ENCODE results near the gene KCNB1.

KCNB1 gene

DNA sequence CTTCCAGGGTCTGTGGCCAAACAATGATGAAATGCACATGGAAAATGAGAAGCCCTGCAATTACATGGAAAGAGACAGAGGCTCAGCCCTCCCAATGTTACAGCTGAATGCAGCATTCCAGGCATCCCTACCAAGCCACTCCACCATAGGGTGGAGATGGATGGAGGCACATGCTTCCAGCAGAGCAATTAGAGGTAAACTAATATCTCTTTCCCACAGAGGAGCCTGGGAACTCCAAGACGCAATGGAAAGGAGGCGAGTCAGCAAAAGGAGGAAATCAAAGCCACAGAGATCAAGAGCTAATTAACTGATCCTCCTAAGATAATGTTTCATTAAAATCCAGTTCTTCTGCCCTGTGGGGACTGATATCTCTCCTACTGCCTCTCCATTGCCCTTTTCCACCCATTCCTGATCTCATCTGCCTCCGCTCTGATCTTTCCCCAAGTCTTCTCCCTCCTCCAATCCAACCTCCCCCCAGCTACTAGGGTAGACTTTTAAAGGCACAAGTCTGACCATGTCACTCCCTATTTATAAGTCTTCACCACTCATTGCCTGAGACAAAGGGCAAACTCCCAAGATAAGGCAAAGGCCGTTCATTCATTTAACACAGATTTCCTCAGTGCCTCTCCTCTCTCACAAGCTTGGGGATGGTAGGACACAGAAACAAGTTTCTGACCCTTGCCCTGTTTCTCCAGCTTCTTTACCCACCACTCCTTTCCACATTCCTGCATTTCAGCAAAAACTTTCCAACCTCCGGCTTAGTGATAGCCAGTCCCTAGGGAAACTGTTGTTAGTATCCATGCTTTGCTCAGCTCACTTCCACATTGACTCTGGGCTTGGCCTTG, 14.3 kb upstream of the KCNB1 start:
- no peak for DNase-seq

- DNase-seq, result no peak
Measured at GRCh38 chr20:49496043-49496442, 13.6 kb upstream of the KCNB1 start.

DNA sequence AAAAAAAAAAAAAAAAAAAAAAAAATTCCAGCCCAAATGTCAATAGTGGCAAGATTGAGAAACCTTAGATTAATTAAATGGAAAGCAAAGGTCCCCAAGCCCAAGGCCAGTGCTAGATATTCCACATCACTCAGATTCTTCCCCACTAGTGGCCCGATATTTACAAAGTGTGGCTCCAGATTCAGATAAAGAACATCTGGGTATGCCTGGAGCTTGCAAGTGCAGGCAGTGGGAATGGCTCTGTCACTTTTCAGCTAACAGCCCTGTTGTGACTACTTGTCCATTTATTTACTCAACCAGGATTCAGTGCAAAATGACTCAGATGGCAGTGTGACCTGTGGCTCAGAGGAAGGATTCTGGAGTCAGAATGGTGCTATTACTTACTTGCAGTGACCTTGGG, 8.2 kb upstream of the KCNB1 start:
- DNase-seq, result no peak

- no peak for DNase-seq
Measured at GRCh38 chr20:49489688-49490087, 7.2 kb upstream of the KCNB1 start.

DNA sequence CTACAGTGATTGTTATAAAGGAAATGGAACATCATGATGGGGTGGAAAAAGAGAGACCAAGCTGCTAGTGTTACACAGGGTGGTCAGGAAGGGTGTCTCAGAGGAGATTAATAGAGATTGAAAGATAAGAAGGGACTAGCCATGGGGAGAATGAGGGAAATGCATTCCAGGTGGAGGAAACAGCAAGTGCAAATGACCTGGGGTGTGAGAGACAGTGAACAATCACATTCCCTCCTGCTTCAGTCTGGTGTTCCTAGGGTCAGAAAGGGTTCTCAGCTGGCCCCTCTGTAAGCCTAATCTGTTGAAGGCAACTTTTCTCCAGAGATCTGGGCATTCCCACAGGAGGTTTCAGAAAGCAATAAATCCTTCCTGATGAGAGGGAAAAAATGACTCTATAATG, 3.6 kb upstream of the KCNB1 start:
- no peak for DNase-seq

GRCh38 chr20:49485563-49485962, 3.1 kb upstream of the KCNB1 start:
- DNase-seq, result no peak

- DNase-seq, result peak; percentile 56 to 73
Measured at GRCh38 chr20:49484180-49485140, 2.0 kb upstream of the KCNB1 start.

- DNase-seq, result no peak
Measured at GRCh38 chr20:49483696-49484123, 1.2 kb upstream of the KCNB1 start.

DNA sequence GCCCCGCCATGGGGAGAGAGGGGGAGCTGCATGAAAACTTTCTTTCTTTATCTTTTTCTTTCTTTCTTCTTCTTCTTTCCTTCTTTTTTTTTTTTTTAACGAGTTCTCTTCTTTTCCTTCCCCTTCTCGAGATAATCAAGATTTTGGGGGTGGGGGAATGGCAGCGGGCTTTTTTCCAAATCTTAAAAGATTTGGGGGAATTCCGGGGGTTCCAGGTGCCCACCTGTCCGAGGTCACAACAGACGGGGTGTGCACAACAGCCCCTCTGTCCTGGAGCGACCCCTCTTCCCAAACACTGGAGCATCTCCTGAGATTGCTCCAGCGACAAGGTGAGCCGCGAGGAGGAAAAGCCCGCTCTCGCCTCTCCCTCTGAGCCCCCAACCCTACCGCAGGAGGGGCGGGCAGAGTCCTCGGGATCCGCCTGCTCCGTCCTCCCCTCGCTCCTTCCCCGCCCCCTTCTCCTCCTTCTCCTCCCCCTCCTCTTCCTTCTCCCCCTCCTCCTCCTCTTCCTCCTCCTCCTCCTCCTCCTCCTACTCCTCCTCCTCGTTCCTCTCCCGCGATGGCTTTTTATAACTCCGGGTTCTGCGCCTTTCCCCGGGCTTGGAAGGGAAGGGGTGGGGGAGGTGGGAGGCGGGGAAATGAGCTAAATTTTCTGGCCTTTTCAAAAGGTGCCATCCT, 689 bp upstream of the KCNB1 start:
- DNase-seq, result no peak

- DNase-seq, result no peak
Measured at GRCh38 chr20:49482173-49482572, 295 bp downstream of the KCNB1 start.

- DNase-seq, result no peak
Measured at GRCh38 chr20:49481116-49481515, 1.4 kb downstream of the KCNB1 start.

- no peak for DNase-seq
Measured at GRCh38 chr20:49480236-49480635, 2.2 kb downstream of the KCNB1 start.

- no peak for DNase-seq
Measured at GRCh38 chr20:49479785-49480184, 2.7 kb downstream of the KCNB1 start.

DNA sequence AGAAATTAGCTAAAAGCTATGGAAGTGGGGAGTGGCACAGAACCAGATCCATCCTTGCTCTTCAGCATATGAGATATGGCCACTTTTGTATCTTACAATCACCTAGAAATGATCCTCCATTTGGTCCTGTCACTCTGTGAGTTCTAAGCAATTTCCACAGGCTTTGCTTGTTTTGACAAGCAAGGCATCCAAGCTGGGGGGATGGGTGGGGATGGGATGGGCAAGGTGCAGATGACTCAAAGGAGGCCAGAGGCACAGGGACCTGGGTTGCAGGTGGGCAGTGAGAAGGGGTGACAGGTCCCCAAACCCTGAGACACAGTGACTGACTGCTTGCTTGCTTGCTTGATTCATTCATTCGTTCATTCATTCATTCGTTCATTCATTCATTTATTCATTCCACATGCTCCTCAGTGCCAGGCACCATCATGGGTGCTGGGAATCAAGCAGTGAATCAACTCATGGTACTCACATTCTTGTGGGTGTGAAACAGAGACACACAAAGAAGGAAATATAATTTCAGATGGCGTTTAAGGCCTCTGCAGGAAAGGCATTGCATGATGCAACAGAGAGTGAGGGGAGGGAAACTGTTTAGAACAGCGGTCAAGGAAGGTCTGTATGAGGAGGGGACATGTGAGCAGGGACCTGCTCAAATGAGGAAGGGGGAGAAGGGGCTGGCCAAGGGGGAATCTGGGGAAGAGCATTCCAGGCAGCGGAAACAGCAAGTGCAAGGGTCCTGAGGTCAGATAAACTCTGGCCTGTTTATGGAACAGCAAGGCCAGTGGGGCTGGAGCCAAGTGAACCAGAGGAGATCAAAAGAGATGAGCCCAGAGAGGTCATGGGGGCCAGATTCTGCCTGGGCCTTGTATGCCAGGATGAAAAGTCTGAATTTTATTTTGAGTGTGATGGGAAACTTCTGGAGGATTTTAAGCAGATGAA, 3.4 kb downstream of the KCNB1 start:
- DNase-seq, result no peak

DNA sequence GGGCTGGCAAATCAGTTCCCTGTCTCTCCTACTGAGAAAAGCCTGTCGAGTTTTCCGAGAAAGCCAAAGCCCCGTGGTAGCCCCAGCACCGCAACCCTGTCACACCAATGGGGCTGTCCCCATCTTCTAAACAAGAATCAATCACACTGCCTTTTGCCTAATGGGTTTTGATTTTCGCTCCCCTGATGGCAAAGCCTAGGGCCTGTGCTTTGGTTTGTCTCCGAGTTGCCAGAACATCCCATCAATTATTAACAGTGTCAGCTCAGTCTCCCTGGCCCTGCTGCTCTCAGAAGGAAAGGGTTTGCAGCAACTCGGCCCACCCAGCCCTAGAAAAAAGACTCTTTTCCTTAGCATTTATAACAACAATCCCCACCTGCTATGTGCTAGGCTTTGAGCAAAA, 4.2 kb downstream of the KCNB1 start:
- DNase-seq, result no peak

DNA sequence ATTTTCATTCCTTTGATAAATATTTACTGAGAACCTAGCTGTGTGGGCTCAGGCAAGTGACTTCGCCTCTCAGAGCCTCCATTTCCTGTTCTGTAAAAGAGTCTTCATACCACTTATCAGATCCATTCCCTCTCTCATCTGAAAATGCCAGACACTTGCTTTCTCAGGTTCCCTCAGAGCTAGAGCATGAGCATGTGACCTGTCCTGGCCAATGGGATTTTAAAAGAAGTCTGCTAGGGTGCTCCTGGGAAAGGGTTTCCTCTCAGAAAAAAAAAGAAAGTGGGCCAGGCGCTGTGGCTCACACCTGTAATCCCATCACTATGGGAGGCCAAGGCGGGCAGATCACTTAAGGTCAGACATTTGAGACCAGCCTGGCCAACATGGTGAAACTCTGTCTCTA, 5.3 kb downstream of the KCNB1 start:
- no peak for DNase-seq

GRCh38 chr20:49476016-49476355, 6.5 kb downstream of the KCNB1 start:
- no peak for DNase-seq

GRCh38 chr20:49475292-49476015, 7.0 kb downstream of the KCNB1 start:
- no peak for DNase-seq

DNA sequence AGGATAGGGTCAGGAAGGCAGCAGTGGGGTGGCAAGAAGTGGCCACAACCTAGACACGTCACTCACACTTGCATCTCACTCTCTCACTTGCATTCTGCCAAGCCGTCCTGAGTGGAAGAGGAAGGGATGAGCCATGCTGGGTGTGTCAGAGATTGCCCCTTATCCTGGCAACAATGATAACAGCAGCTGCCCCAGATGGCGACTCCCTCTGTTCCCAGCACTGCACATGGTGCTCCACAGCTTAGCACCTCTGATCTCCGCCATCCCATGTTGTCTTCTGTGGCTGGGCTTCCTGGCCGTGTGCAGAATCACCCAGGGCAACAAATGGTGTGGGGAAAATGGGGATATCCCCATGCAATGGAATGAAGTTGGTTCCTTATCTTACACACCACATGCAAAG, 11.1 kb downstream of the KCNB1 start:
- DNase-seq, result no peak

GRCh38 chr20:49470922-49471321, 11.5 kb downstream of the KCNB1 start:
- no peak for DNase-seq

GRCh38 chr20:49469060-49469459, 13.4 kb downstream of the KCNB1 start:
- DNase-seq, result no peak

GRCh38 chr20:49468412-49468811, 14.1 kb downstream of the KCNB1 start:
- DNase-seq, result no peak

Data from Kasumi-1 (cell line).